Tibial nerve (tissue), 3 donors: ENCODE results near the gene PPM1M.

Experiments
- EP300 ChIP-seq, 2 donors: sonication (generic); formaldehyde crosslinking; IDR thresholded peaks; one replicate each; pipeline ENCODE4 v1.6.1; 2017; ENCODE audit warnings: antibody characterized with exemption in 2 of 2, mild to moderate bottlenecking in 1 of 2
- POLR2A ChIP-seq, 2 donors: fragments of 450-650 bp; IDR thresholded peaks; one replicate each; pipeline ENCODE4 v1.6.1; 2017; ENCODE audit warnings: antibody characterized with exemption in 2 of 2, mild to moderate bottlenecking in 2 of 2, moderate library complexity in 2 of 2

GRCh38 chr3:52230461-52230860 is 15.1 kb upstream of the PPM1M start:
- no peak for TF ChIP-seq POLR2A (IDR thresholded peaks at IDR 0.05)
- no peak for TF ChIP-seq EP300 (IDR thresholded peaks at IDR 0.05)
